Measurements from ENCODE around the gene HLA-DPA1. TPM values are rescaled to one million over a fixed set of nuclear protein-coding genes. Genes with fewer than 3 reads are reported as not detected.

Gene HLA-DPA1
- total and polyA plus RNA-seq, 4 donors, result 96.2 to 321 (median 145) TPM

GRCh38 chr6:33088258-33088930, 14.9 kb upstream of the HLA-DPA1 start:
- ATAC-seq (ENCODE audit: insufficient read depth, low FRiP score), result no peak
- no peak overlapping the region for H3K4me3 ChIP-seq
- no peak for TF ChIP-seq CTCF (IDR thresholded peaks at IDR 0.05; ENCODE audit: control extremely low read depth, extremely low read depth)
- no peak overlapping the region for H3K9ac ChIP-seq (ENCODE audit: insufficient read depth in 1 of 2, low read length in 2 of 2)
- DNase-seq, result no peak
- H3K27ac ChIP-seq (ENCODE audit: low read depth in 1 of 2, low read length in 1 of 2), result no peak overlapping the region
- H3K27me3 ChIP-seq (ENCODE audit: control insufficient read depth in 3 of 3, insufficient read depth in 3 of 3, low read length in 2 of 3), result peaks cover 0 to 9% (median 0%) of the 10 kb centered on the region in 3 donors
- 62 to 88% methylated on average over 3 of the region's 3 CpGs for WGBS, 2 donors
- no peaks in the 10 kb centered on the region for H3K4me1 ChIP-seq (ENCODE audit: control insufficient read depth in 5 of 5, insufficient read depth in 5 of 5, low read length in 5 of 5)
- peaks cover 0 to 5% (median 0%) of the 10 kb centered on the region in 4 donors for H3K36me3 ChIP-seq (ENCODE audit: control insufficient read depth in 4 of 4, insufficient read depth in 4 of 4, low read length in 4 of 4)
- no peaks in the 10 kb centered on the region for H3K9me3 ChIP-seq (ENCODE audit: control insufficient read depth in 4 of 4, insufficient read depth in 3 of 4, low read length in 3 of 4)

DNA sequence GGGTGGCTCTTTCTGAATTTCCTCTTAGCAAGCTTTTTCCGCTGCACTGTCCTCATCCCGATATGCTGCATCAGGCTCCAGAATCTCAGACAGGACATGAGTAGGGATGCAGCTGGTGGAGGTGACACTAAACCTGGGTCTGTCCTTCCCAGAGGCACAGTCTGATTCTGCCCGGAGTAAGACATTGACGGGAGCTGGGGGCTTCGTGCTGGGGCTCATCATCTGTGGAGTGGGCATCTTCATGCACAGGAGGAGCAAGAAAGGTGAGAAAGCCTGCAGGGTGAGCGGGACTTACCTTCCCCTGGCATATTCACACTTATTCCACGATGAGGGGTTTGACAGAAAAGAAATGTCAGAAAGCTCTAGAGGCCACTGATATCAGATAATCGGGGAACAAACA, 12.2 kb upstream of the HLA-DPA1 start:
- Histone ChIP-seq H3K9ac (ENCODE audit: insufficient read depth in 1 of 2, low read length in 2 of 2) (no peak overlapping the region), H3K4me3 (no peak overlapping the region), H3K27ac (ENCODE audit: low read depth in 1 of 2, low read length in 1 of 2) (no peak overlapping the region), H3K27me3 (ENCODE audit: control insufficient read depth in 3 of 3, insufficient read depth in 3 of 3, low read length in 2 of 3) (peaks cover 0 to 6% (median 0%) of the 10 kb centered on the region in 3 donors), H3K4me1 (ENCODE audit: control insufficient read depth in 5 of 5, insufficient read depth in 5 of 5, low read length in 5 of 5) (peaks cover 0 to 4% (median 0%) of the 10 kb centered on the region in 5 donors), H3K9me3 (ENCODE audit: control insufficient read depth in 4 of 4, insufficient read depth in 3 of 4, low read length in 3 of 4) (no peaks in the 10 kb centered on the region), H3K36me3 (ENCODE audit: control insufficient read depth in 4 of 4, insufficient read depth in 4 of 4, low read length in 4 of 4) (peaks cover 0 to 5% (median 0%) of the 10 kb centered on the region in 4 donors)
- 66% methylated on average over 7 to 8 of the region's 8 CpGs for WGBS, 2 donors
- no peak for ATAC-seq (ENCODE audit: insufficient read depth, low FRiP score)
- no peak for DNase-seq
- TF ChIP-seq CTCF (IDR thresholded peaks at IDR 0.05; ENCODE audit: control extremely low read depth, extremely low read depth), result no peak

- 0 to 41% methylated on average over 2 of the region's 2 CpGs for WGBS, 2 donors
- Histone ChIP-seq H3K4me1 (ENCODE audit: control insufficient read depth in 5 of 5, insufficient read depth in 5 of 5, low read length in 5 of 5) (peaks cover 0 to 8% (median 0%) of the 10 kb centered on the region in 5 donors), H3K27ac (ENCODE audit: low read depth in 1 of 2, low read length in 1 of 2) (no peak overlapping the region), H3K27me3 (ENCODE audit: control insufficient read depth in 3 of 3, insufficient read depth in 3 of 3, low read length in 2 of 3) (peaks cover 0 to 6% (median 0%) of the 10 kb centered on the region in 3 donors), H3K9me3 (ENCODE audit: control insufficient read depth in 4 of 4, insufficient read depth in 3 of 4, low read length in 3 of 4) (no peaks in the 10 kb centered on the region), H3K4me3 (no peak overlapping the region), H3K36me3 (ENCODE audit: control insufficient read depth in 4 of 4, insufficient read depth in 4 of 4, low read length in 4 of 4) (peaks cover 0 to 7% (median 0%) of the 10 kb centered on the region in 4 donors), H3K9ac (ENCODE audit: insufficient read depth in 1 of 2, low read length in 2 of 2) (no peak overlapping the region)
- ATAC-seq (ENCODE audit: insufficient read depth, low FRiP score) (no peak), DNase-seq (peak in 2 of 3 donors; percentile 73 to 79)
- no peak for TF ChIP-seq CTCF (IDR thresholded peaks at IDR 0.05; ENCODE audit: control extremely low read depth, extremely low read depth)
These were observed 9.3 kb upstream of the HLA-DPA1 start for GRCh38 chr6:33082702-33083101.

Data from lung (tissue), 12 donors.